ENCODE measurements around the gene EXOC3L4. TPM values are rescaled to one million over a fixed set of nuclear protein-coding genes. Genes with fewer than 3 reads are reported as not detected.

The EXOC3L4 gene
- total RNA-seq, 1 donor from 2014 or later = not detected

DNA sequence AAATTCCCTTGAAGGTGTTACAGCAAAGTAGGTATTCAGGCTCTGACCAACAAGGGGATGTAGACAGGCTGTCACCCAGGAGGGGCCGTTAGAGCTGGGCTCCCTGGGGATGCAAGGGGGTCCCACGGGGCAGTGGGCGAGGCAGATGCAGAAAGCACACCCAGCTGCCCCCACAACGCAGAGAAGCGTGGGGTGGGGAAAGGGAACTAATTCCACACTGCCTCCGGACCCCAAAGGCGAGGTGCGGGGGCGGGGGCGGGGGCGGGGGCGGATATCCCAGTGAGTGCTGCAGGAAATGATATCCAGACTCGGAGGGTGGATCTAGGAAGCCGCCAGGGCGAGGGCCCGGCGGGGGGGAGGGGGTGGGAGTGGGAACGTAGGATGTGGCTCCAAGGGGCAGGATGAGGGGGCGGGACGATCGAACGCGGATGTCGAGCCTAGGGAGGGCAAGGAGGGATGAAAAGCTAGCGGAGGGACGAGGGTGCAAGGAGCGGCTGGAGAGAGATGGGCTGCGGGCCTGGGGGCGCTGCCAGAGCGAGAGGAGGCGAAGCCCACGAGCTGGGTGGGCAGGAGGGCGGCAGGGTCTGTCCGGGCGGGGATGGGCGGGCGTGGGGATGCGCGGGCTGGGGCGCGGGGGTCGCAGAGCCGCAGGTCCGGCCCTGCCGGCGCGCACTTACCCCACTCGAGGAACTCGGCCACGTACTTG, 38.0 kb upstream of the EXOC3L4 start:
- no peaks in the 10 kb centered on the region for H3K27me3 ChIP-seq (ENCODE audit: control insufficient read depth, insufficient read depth, low read length)
- peaks cover 3% of the 10 kb centered on the region for H3K36me3 ChIP-seq (ENCODE audit: control insufficient read depth, insufficient read depth, low read length)
- H3K4me3 ChIP-seq (ENCODE audit: low read depth, low read length) = peak overlapping the region; percentile 98
- FAIRE-seq (no peak), DNase-seq (ENCODE audit: low read depth) (peak; percentile 30)
- TF ChIP-seq, protein P1, sequence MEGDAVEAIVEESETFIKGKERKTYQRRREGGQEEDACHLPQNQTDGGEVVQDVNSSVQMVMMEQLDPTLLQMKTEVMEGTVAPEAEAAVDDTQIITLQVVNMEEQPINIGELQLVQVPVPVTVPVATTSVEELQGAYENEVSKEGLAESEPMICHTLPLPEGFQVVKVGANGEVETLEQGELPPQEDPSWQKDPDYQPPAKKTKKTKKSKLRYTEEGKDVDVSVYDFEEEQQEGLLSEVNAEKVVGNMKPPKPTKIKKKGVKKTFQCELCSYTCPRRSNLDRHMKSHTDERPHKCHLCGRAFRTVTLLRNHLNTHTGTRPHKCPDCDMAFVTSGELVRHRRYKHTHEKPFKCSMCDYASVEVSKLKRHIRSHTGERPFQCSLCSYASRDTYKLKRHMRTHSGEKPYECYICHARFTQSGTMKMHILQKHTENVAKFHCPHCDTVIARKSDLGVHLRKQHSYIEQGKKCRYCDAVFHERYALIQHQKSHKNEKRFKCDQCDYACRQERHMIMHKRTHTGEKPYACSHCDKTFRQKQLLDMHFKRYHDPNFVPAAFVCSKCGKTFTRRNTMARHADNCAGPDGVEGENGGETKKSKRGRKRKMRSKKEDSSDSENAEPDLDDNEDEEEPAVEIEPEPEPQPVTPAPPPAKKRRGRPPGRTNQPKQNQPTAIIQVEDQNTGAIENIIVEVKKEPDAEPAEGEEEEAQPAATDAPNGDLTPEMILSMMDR (IDR thresholded peaks at IDR 0.05; ENCODE audit: insufficient read depth, low read length, severe bottlenecking) = no peak

DNA sequence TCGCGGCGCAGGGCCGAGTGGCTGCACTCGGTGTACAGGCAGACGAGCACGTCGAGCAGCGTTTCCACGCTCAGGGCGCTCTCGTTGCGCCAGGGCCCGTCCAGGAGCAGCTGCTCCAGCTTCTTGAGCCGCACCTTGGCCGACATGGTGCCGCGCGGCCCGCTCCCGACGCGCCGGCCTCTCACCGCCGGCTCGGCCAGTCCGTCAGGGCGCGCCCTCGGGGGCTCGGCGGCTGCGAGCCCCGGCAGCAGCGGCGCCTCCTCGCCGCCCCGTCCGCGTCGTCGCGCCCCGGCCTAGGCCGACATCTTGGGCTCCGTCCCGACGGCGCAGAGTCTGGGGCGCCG, 37.5 kb upstream of the EXOC3L4 start:
- no peak for FAIRE-seq

DNA sequence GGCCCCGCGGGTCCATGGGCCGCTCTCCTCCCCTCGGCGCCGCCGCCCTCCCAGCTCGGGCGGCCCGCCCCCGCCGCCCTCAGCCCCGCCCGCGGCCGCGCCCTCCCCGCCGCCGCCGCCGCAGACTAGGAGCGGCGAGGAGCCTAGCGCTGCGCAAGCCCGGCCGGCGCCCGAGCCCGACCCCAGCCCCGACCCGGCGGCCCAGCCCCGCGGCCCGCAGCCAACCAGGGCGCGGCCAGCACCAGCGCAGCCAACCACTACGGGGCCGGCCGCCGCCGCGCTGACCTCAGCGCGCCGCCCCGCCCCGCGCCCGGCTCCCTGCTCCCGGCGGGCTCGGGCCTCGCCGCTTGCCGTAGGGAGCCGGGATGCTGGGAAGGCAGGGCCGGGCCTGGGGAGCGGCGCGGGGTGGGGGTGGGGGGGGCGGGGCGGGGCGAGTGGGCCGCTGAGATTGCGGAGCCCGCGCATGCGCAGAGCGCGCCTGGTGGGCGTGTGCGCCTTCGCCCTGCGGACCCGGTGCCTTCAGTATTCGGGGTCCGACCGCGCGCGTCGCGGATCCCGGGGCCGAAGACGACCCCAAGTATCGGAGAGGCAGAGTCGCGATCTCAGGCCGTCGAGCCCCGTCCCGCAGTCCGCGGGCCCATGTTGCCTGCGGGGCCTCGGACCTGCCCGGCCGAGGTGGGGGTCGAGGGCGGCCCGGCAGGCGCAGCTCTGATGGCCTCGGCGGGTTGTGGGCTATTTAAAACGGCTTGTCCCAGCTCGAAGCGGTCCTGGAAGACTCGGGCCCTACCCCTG, 37.0 kb upstream of the EXOC3L4 start, which contains the start of gene CDC42BPB:
Gene CDC42BPB, minus strand, starts transcription at position 178 of the 792 bp plus-strand sequence. CDS start 376 bp downstream, outside the sequence.
- peaks cover 3% of the 10 kb centered on the region for H3K36me3 ChIP-seq (ENCODE audit: control insufficient read depth, insufficient read depth, low read length)
- DNase-seq (ENCODE audit: low read depth) (peak; percentile 75), FAIRE-seq (no peak)
- peak within 1 kb of the TSS; percentile 98 for H3K4me3 ChIP-seq (ENCODE audit: low read depth, low read length)
- H3K27me3 ChIP-seq (ENCODE audit: control insufficient read depth, insufficient read depth, low read length) = no peaks in the 10 kb centered on the region
- TF ChIP-seq, protein P1 (IDR thresholded peaks at IDR 0.05; ENCODE audit: insufficient read depth, low read length, severe bottlenecking) = no peak

More for the DNA sequence above, 37.5 kb upstream of the EXOC3L4 start:
- TF ChIP-seq, protein P1 (IDR thresholded peaks at IDR 0.05; ENCODE audit: insufficient read depth, low read length, severe bottlenecking) = no peak
- DNase-seq (ENCODE audit: low read depth) = no peak
- H3K36me3 ChIP-seq (ENCODE audit: control insufficient read depth, insufficient read depth, low read length) = peaks cover 3% of the 10 kb centered on the region
- peak overlapping the region; percentile 98 for H3K4me3 ChIP-seq (ENCODE audit: low read depth, low read length)
- no peaks in the 10 kb centered on the region for H3K27me3 ChIP-seq (ENCODE audit: control insufficient read depth, insufficient read depth, low read length)

DNA sequence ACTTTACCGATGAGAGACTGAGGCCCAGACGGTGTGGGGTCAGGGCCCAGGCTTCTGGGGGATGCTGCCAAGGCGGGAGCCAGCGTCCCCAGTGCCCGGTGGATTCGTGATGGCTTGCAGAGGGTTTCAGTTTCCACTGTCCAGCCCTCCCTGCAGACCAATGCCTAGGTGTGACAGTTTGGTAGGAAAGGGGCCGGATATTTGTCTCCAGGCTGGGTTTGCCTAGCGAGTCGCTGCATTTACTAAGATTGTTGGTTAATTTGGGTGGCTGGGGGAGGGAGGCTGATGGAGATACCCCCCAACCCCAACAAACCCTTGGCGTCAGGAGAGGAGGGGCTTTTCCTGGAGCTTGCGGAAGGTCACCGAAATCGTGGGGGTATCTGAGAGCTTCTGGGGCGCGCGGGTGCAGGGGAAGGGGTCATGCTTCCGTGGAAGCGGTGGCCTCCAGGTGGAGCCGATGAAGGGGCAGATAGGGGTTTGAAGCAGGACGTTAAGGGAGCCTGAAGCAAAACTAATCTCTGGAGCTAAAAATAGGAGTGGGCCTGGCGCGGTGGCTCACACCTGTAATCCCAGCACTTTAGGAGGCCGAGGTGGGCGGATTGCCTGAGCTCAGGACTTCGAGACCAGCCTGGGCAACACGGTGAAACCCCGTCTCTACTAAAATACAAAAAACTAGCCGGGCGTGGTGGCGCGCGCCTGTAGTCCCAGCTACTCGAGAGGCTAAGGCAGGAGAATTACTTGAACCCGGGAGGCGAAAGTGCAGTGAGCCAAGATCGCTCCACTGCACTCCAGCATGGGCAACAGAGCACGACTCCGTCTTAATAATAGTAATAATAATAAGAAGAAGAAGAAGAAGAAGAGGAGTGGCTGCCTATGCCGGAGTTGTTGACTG, 36.1 kb upstream of the EXOC3L4 start:
- TF ChIP-seq, protein P1 (IDR thresholded peaks at IDR 0.05; ENCODE audit: insufficient read depth, low read length, severe bottlenecking) = no peak
- Histone ChIP-seq H3K36me3 (ENCODE audit: control insufficient read depth, insufficient read depth, low read length) (peaks cover 3% of the 10 kb centered on the region), H3K27me3 (ENCODE audit: control insufficient read depth, insufficient read depth, low read length) (no peaks in the 10 kb centered on the region), H3K4me3 (ENCODE audit: low read depth, low read length) (peak overlapping the region; percentile 91)
- no peak for FAIRE-seq
- no peak for DNase-seq (ENCODE audit: low read depth)

DNA sequence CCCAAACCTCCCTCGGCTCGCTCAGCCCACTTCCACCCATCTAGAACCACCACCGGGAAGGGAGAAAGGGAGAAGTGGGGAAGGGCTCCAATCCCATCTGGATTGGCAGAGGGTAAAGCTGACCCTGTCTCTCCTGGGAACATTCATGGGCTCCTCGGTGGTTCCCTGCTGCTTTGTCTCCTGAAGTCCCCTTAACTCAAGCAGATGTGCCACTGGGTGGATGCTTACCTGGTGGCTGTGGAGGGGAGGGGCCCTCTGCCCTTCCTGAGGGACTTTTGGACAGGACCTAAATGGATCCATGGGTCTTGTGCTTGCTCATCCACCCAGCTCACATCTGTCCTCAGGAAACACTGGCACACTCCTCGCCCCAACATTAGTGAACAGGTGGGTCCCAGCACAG, 35.0 kb upstream of the EXOC3L4 start:
- H3K36me3 ChIP-seq (ENCODE audit: control insufficient read depth, insufficient read depth, low read length) = peaks cover 3% of the 10 kb centered on the region
- no peaks in the 10 kb centered on the region for H3K27me3 ChIP-seq (ENCODE audit: control insufficient read depth, insufficient read depth, low read length)
- TF ChIP-seq, protein P1 (IDR thresholded peaks at IDR 0.05; ENCODE audit: insufficient read depth, low read length, severe bottlenecking) = no peak
- H3K4me3 ChIP-seq (ENCODE audit: low read depth, low read length) = no peak overlapping the region
- no peak for DNase-seq (ENCODE audit: low read depth)
- no peak for FAIRE-seq
